ENCODE measurements around the gene ZSWIM6.

GRCh38 chr5:61321669-61322068 lies 10.4 kb upstream of the ZSWIM6 start:
- TF ChIP-seq CTCF (conservative IDR thresholded peaks at IDR 0.05) (no peak), EZH2 (IDR thresholded peaks at IDR 0.05; ENCODE audit: low read depth) (no peak)
